Stomach (tissue), 4 donors: ENCODE measurements around the gene SPIN1.

Source experiments
- CTCF ChIP-seq, 7 experiments: fragments of 450-650 bp in 4 of 7; fragments of 200-600 bp in 3 of 7; sonication (generic) in 3 of 7; IDR thresholded peaks; one replicate each; pipeline ENCODE4 v1.5.1; 2016 to 2019; ENCODE audit warnings: antibody characterized with exemption in 7 of 7, control low read depth in 2 of 7, mild to moderate bottlenecking in 1 of 7
- POLR2A ChIP-seq, 4 donors: fragments of 450-650 bp; IDR thresholded peaks; one replicate each; pipeline ENCODE4 v1.6.1; 2016; ENCODE audit warnings: antibody characterized with exemption in 4 of 4, control low read depth in 2 of 4, mild to moderate bottlenecking in 1 of 4, moderate library complexity in 1 of 4
- POLR2AphosphoS5 ChIP-seq, 3 donors: sonication (generic); formaldehyde crosslinking; IDR thresholded peaks; one replicate each; pipeline ENCODE4 v1.6.1; 2016; ENCODE audit warnings: antibody characterized with exemption in 3 of 3

GRCh38 chr9:88363661-88364060 lies 24.6 kb upstream of the SPIN1 start:
- TF ChIP-seq CTCF (IDR thresholded peaks at IDR 0.05): no peak
- no peak for TF ChIP-seq POLR2A (IDR thresholded peaks at IDR 0.05)
- no peak for TF ChIP-seq POLR2AphosphoS5 (IDR thresholded peaks at IDR 0.05)
